GM12891 (cell line): ENCODE measurements around the gene OPRM1.
"Not testable (repeated sequence)": the region's sequence is repeated elsewhere in the genome, so short reads cannot be mapped to it uniquely, and the experiment has no call there.

Source experiments
- DNase-seq: peaks from one replicate; pipeline ENCODE4 v3.0.0; 2011; ENCODE audit warnings: low spot score; ENCODE audit not compliant: insufficient read length
- FAIRE-seq: peaks from 2 replicates; lab custom pipeline; 2011; peaks lifted over from hg19 to GRCh38; lab: Jason Lieb, UNC
- PAX5 ChIP-seq: IDR thresholded peaks from 2 replicates; pipeline ENCODE4 v1.6.1; 2011; ENCODE audit warnings: low read length, moderate library complexity, mild to moderate bottlenecking; ENCODE audit not compliant: insufficient read depth, severe bottlenecking
- POLR2A ChIP-seq: IDR thresholded peaks from 2 replicates; pipeline ENCODE4 v1.6.1; 2011; ENCODE audit warnings: low read depth, low read length, control low read depth
- POLR2AphosphoS5 ChIP-seq: IDR thresholded peaks from 2 replicates; pipeline ENCODE4 v1.6.1; 2011; ENCODE audit warnings: low read depth, low read length, control low read depth
- POU2F2 ChIP-seq: IDR thresholded peaks from 2 replicates; pipeline ENCODE4 v1.6.1; 2011; ENCODE audit warnings: low read depth, mild to moderate bottlenecking, control low read depth, low read length, moderate library complexity
- SPI1 ChIP-seq: IDR thresholded peaks from 2 replicates; pipeline ENCODE4 v1.6.1; 2011; ENCODE audit warnings: low read depth, low read length, control low read depth
- TAF1 ChIP-seq: IDR thresholded peaks from 2 replicates; pipeline ENCODE4 v1.6.1; 2011; ENCODE audit warnings: low read depth, low read length, control low read depth

OPRM1 gene

DNA sequence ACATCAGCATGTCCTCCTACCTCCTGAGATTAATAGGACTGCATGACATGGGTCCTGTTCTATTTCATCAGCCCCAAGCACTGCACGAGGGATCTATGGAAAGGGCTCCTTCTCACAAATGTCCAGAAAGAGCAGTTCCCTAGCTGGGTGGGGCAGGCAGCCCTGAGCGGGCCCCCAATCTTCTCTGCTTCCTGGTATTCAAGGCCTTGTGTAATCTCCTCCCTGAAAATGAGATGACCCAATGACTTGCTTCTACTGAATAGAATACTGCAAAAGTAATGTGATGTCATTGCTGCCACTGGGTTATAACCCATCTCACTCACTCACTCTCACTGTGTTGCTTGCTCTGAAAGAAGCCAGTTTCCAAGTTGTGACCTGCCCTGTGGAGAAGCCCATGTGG lies 126.4 kb downstream of the OPRM1 start:
- FAIRE-seq (no peak), DNase-seq (no peak)
- TF ChIP-seq POLR2AphosphoS5 (no peak), SPI1 (no peak), TAF1 (no peak), PAX5 (no peak), POLR2A (no peak), POU2F2 (no peak)

DNA sequence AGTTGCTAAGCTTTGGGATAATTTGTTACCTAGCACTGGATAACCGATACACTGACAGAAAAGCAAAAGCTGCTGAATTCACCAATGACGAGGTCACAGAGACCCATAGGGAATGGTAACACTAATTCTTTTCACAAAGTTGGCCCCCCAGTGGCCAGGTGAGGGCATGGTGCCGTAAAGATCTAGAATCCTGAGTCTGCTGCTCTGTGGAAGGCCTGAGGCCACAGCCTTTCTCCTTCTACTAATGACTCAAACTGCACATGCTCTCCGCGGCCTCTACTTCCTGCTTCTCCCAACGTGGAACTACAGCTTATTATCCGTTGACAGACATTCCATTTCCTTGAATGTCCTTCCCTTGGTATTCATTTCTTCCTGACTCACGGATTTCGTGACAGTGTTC lies 127.1 kb downstream of the OPRM1 start:
- DNase-seq (no peak), FAIRE-seq (no peak)
- TF ChIP-seq PAX5, result no peak
- TF ChIP-seq TAF1, result no peak
- no peak for TF ChIP-seq POU2F2
- no peak for TF ChIP-seq POLR2A
- no peak for TF ChIP-seq POLR2AphosphoS5
- TF ChIP-seq SPI1, result no peak

DNA sequence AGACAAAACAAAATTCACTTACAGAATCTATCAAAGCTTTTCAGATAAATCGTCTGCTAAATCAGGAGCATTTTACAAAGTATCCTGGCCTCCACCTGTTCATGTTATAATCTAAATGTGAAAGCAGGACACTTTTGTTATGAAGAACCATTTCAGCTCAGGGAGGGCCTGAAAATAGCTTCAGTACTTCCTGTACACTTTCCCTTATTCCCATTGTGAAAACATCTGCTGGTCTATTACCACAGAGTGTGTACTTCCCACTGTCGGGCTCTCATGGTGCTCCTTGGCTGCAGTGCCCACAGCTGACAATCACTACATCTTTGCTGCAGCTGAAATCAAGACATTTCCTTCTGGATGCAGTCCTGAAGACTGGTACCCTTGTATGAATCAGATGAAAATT lies 128.1 kb downstream of the OPRM1 start:
- no peak for DNase-seq
- TF ChIP-seq PAX5 (no peak), TAF1 (no peak), POLR2A (no peak)
- no peak for FAIRE-seq

DNA sequence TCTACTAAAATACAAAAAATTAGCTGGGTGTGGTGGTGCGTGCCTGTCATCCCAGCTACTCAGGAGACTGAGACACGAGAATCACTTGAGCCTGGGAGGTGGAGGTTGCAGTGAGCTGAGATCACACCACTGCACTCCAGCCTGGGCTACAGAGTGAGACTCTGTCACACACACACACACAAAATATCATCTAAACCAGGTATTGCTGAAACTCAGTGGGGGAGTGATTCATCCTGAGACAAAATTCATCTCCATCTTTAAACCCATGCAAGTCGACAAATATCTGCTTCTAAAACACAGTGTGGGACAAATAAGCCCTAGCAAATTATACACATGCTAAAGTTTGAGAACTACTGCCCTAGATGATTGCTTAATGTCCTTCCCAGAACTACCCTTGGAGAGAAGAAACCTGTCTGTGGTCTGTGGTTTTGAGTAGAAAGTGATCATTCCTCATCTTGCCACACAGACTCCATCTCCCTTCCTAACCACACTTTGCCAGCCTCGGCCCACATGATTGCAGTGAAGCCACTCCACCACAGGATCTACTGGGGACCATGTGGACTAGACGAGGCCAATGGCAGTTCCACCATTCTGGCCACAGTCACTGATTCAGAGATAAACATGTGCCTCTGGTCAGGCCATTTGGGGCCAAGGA lies 130.3 kb downstream of the OPRM1 start:
- DNase-seq (no peak), FAIRE-seq (no peak)
- no peak for TF ChIP-seq POLR2A
- no peak for TF ChIP-seq POLR2AphosphoS5
- no peak for TF ChIP-seq TAF1
- TF ChIP-seq SPI1, result no peak
- no peak for TF ChIP-seq PAX5
- TF ChIP-seq POU2F2, result no peak

DNA sequence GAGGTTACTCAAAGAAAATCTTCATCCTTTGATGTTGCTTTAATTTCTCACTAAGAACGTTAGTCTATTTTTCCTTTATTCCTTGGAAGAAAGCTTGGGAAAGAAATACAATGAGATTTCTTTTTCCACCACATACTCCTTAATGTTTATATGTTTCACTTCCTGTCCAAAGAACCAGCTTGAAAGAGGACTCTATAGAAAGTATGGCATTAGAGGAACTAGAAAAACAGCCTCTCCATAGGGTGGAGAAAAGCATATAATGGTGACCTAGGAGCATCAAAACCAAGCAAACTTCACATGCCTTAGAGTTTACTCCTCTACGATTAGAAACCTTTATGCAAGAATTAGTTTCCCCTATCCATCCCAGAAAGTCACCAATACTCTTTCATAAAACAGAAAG lies 131.1 kb downstream of the OPRM1 start:
- FAIRE-seq (no peak), DNase-seq (no peak)
- TF ChIP-seq POLR2AphosphoS5 (no peak), TAF1 (no peak), SPI1 (no peak), POLR2A (no peak), PAX5 (no peak), POU2F2 (no peak)

DNA sequence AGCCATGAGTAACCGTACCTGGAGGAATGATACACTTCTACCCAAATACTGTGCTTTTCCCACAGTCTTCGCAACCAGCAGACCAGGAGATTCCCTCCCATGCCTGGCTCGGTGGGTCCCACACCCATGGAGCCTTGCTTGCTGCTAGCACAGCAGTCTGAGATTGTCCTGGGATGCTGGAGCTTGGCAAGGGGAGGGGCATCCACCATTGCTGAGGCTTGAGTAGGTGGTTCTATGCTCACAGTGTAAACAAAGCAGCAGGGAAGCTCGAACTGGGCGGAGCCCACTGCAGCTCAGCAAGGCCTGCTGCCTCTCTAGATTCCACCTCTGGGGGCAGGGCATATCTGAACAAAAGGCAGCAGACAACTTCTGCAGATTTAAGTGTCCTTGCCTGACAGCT lies 133.4 kb downstream of the OPRM1 start:
- DNase-seq, result not testable (repeated sequence)

DNA sequence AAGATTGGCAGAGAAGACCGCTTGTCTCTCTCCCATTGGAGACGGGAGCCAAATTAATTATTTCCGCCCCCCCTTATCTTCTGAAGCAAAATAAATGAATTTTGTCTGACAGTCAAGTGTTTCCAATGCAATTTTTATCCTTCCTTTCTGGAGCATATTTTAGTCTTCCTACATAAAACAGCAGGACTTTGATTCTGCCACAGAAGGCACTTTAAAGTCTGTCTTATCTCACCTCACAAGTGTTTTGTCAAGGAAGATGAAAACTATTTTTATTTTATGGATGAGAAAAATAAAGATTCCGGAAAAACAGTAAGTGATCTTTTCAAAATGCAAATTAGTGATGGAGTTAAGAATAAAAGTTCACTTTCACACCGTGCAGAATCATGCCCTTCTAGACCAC lies 140.4 kb downstream of the OPRM1 start:
- TF ChIP-seq POU2F2 (no peak), SPI1 (no peak), POLR2AphosphoS5 (no peak), PAX5 (no peak)
- DNase-seq (no peak), FAIRE-seq (no peak)

More for the DNA sequence above, 133.4 kb downstream of the OPRM1 start:
- not testable (repeated sequence) for FAIRE-seq

DNA sequence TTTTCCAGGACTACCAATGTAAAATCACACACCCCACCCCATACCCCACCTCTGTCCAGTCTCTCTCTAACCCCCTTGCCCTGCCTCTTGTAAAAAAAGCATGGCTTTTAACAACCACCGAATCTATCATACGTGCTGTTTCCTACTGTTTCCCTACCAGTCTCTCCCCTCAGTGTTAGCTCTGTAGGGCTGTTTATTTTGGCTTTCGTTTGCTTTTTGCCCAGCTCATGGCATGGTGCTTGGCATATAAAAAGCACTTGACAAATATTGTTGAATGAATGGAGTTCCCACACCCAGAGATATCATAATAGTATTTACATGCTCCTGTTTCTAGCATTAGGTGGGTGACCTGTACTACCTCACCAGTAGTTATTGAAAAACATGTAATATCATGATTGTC lies 148.2 kb downstream of the OPRM1 start:
- FAIRE-seq (no peak), DNase-seq (no peak)
- TF ChIP-seq POU2F2, result no peak

DNA sequence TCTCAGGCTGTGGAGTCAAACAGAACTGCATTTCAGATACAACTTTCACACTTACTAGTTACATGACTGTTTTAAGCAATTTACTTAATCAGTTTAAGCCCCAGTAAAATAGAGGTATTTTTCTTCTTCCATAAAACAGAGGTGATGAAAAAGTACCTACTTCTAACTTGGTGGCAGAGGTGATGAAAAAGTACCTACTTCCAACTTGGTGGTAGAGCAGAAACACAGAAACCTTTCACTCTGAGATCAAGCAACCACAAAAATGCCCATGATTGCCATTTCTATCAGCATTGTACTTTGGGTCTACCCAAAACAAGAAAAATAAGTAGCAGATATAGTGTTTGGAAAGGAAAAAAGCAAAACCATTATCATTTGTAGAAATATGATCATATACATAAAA lies 148.7 kb downstream of the OPRM1 start:
- FAIRE-seq (no peak), DNase-seq (no peak)

DNA sequence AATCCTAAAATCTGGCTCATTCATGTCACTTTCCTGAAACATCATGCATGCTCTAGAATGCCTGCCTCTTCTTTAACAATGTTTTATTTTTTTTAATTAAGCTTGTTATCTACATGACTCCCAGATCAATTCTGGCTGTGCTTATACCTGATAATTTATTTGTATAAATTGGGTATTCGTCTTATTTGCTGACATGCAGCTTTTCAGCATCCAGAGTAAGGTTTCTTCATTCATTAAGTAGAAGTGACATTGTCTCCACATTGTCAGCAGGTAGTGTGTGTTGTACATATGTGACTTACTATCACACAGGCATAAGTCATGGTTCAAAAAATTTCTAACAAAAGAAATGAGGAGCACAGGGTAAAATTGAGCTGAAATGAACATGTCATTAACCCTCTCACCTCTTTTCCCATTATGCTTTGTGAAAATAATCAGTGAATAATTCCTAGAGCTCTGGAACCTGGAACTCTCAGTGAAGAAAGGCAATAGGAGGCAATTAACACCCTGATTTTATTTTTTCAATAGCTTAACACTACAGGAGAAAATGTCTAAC lies 157.4 kb downstream of the OPRM1 start:
- no peak for FAIRE-seq
- TF ChIP-seq POLR2AphosphoS5, result no peak
- no peak for TF ChIP-seq TAF1
- no peak for TF ChIP-seq PAX5
- no peak for TF ChIP-seq POU2F2
- TF ChIP-seq SPI1, result no peak
- no peak for TF ChIP-seq POLR2A
- DNase-seq, result no peak

More for the DNA sequence above, 148.7 kb downstream of the OPRM1 start:
- no peak for TF ChIP-seq PAX5
- no peak for TF ChIP-seq POLR2A
- no peak for TF ChIP-seq TAF1
- no peak for TF ChIP-seq SPI1
- TF ChIP-seq POLR2AphosphoS5, result no peak
